Esophagus squamous epithelium (tissue), 5 donors: Measurements from ENCODE around the gene PGA3. TPM values are rescaled to one million over a fixed set of nuclear protein-coding genes. Genes with fewer than 3 reads are reported as not detected.
"Not testable (repeated sequence)": the region's sequence is repeated elsewhere in the genome, so short reads cannot be mapped to it uniquely, and the experiment has no call there.

ENCODE experiments used
- DNase-seq: peaks from one replicate; lab custom pipeline; 2025; lab: John Stamatoyannopoulos, UW
- H3K27ac ChIP-seq, 4 donors: fragments of 200-600 bp; sonication (generic); one replicate each; pipeline ENCODE4 v1.5.1; 2016 to 2019; ENCODE audit warnings: mild to moderate bottlenecking in 1 of 4
- H3K27me3 ChIP-seq, 4 donors: fragments of 200-600 bp; sonication (generic); 1 replicate in 3 of 4; 2 replicates in 1 of 4; pipeline versions ENCODE4 v1.5.1 to v1.6.0; 2017 to 2021; ENCODE audit warnings: antibody characterized with exemption in 1 of 4
- H3K36me3 ChIP-seq, 3 donors: fragments of 200-600 bp; sonication (generic); one replicate each; pipeline ENCODE4 v1.5.1; 2016 to 2019
- H3K4me1 ChIP-seq, 3 donors: fragments of 200-600 bp; sonication (generic); one replicate each; pipeline ENCODE4 v1.5.1; 2017 to 2019
- H3K4me3 ChIP-seq, 4 donors: fragments of 200-600 bp; sonication (generic); 1 replicate in 3 of 4; 2 replicates in 1 of 4; pipeline ENCODE4 v1.5.1; 2016 to 2019; ENCODE audit warnings: mild to moderate bottlenecking in 2 of 4, moderate library complexity in 1 of 4
- H3K9me3 ChIP-seq, 3 donors: fragments of 200-600 bp; sonication (generic); one replicate each; pipeline ENCODE4 v1.5.1; 2016 to 2019
- CTCF ChIP-seq, 6 experiments: fragments of 450-650 bp in 4 of 6; fragments of 200-600 bp in 2 of 6; sonication (generic) in 2 of 6; IDR thresholded peaks; one replicate each; pipeline ENCODE4 v1.5.1; 2016 to 2019; ENCODE audit warnings: antibody characterized with exemption in 6 of 6, mild to moderate bottlenecking in 4 of 6, moderate library complexity in 4 of 6
- POLR2A ChIP-seq, 4 donors: fragments of 450-650 bp; IDR thresholded peaks; one replicate each; pipeline ENCODE4 v1.6.1; 2017; ENCODE audit warnings: antibody characterized with exemption in 4 of 4, mild to moderate bottlenecking in 4 of 4, moderate library complexity in 3 of 4
- WGBS, 2 donors: methylation state at CpG; one replicate each; pipeline ENCODE4 v1.1.5; 2018; 5-methylcytosine and 5-hydroxymethylcytosine counted together
- intact Hi-C: fragments of 100-400 bp; cut with DNase I; formaldehyde crosslinking; loops from one replicate; pipeline ENCODE4 v1.15.0; 2022
- total RNA-seq, 4 donors: library from RNA; depleted of rRNA; stranded (reverse); fragments of >200 nt; gene quantifications; one replicate each; pipeline ENCODE4 v1.1.0, GENCODE V29; 2016
- donor health status: DM: yes; HTN: yes; CAD: no.

The PGA3 gene
- total RNA-seq, 4 donors from 2014 or later = not detected

- Histone ChIP-seq H3K9me3 (no peaks in the 10 kb centered on the region), H3K4me3 (no peak overlapping the region), H3K27me3 (peaks cover 0 to 15% (median 0%) of the 10 kb centered on the region in 4 donors), H3K36me3 (no peaks in the 10 kb centered on the region), H3K27ac (no peak overlapping the region), H3K4me1 (peaks cover 0 to 4% (median 0%) of the 10 kb centered on the region in 3 donors)
- no peak for DNase-seq
- TF ChIP-seq POLR2A (IDR thresholded peaks at IDR 0.05) = no peak
- WGBS, 2 donors = 87 to 92% methylated on average over 3 of the region's 3 CpGs
- intact Hi-C loops = no loop called here
Observed at GRCh38 chr11:61172888-61173287, 30.4 kb upstream of the PGA3 start.

GRCh38 chr11:61173456-61173855 lies 29.9 kb upstream of the PGA3 start:
- TF ChIP-seq POLR2A (IDR thresholded peaks at IDR 0.05) (no peak), CTCF (IDR thresholded peaks at IDR 0.05) (no peak)
- H3K27ac ChIP-seq = no peak overlapping the region
- H3K36me3 ChIP-seq = no peaks in the 10 kb centered on the region
- 72 to 81% methylated on average over 4 of the region's 4 CpGs for WGBS, 2 donors
- no peaks in the 10 kb centered on the region for H3K9me3 ChIP-seq
- no peaks in the 10 kb centered on the region for H3K4me1 ChIP-seq
- H3K27me3 ChIP-seq = peaks cover 0 to 15% (median 0%) of the 10 kb centered on the region in 4 donors
- H3K4me3 ChIP-seq = no peak overlapping the region
- intact Hi-C loops = no loop called here
- no peak for DNase-seq

GRCh38 chr11:61174273-61174672 lies 29.0 kb upstream of the PGA3 start:
- intact Hi-C loops = no loop called here
- 58 to 64% methylated on average over 3 to 5 of the region's 6 CpGs for WGBS, 2 donors
- H3K9me3 ChIP-seq = no peaks in the 10 kb centered on the region
- DNase-seq = no peak
- H3K4me1 ChIP-seq = no peaks in the 10 kb centered on the region
- no peak overlapping the region for H3K27ac ChIP-seq
- H3K27me3 ChIP-seq = peaks cover 0 to 15% (median 0%) of the 10 kb centered on the region in 4 donors
- no peak overlapping the region for H3K4me3 ChIP-seq
- H3K36me3 ChIP-seq = no peaks in the 10 kb centered on the region
- TF ChIP-seq POLR2A (IDR thresholded peaks at IDR 0.05) (no peak), CTCF (IDR thresholded peaks at IDR 0.05) (no peak)

GRCh38 chr11:61174949-61175348 lies 28.4 kb upstream of the PGA3 start:
- H3K9me3 ChIP-seq = no peaks in the 10 kb centered on the region
- H3K27ac ChIP-seq = no peak overlapping the region
- no peak overlapping the region for H3K4me3 ChIP-seq
- H3K36me3 ChIP-seq = no peaks in the 10 kb centered on the region
- intact Hi-C loops = no loop called here
- H3K27me3 ChIP-seq = peaks cover 0 to 15% (median 0%) of the 10 kb centered on the region in 4 donors
- no peak for DNase-seq
- TF ChIP-seq CTCF (IDR thresholded peaks at IDR 0.05) (no peak), POLR2A (IDR thresholded peaks at IDR 0.05) (no peak)
- no peaks in the 10 kb centered on the region for H3K4me1 ChIP-seq
- 61 to 82% methylated on average over 3 of the region's 6 CpGs for WGBS, 2 donors

- Histone ChIP-seq H3K27me3 (peaks cover 0 to 15% (median 0%) of the 10 kb centered on the region in 4 donors), H3K27ac (no peak overlapping the region), H3K4me3 (no peak overlapping the region), H3K9me3 (no peaks in the 10 kb centered on the region), H3K36me3 (no peaks in the 10 kb centered on the region), H3K4me1 (no peaks in the 10 kb centered on the region)
- intact Hi-C loops = no loop called here
- DNase-seq = no peak
- TF ChIP-seq POLR2A (IDR thresholded peaks at IDR 0.05) (no peak), CTCF (IDR thresholded peaks at IDR 0.05) (no peak)
- 48 to 60% methylated on average over 4 to 5 of the region's 6 CpGs for WGBS, 2 donors
Observed at GRCh38 chr11:61176446-61176845, 26.9 kb upstream of the PGA3 start.

GRCh38 chr11:61180205-61180604 lies 23.1 kb upstream of the PGA3 start:
- WGBS, 2 donors = 75 to 96% methylated on average over 2 to 6 of the region's 6 CpGs
- not testable (repeated sequence) for H3K27me3 ChIP-seq, H3K36me3 ChIP-seq, H3K27ac ChIP-seq, H3K4me1 ChIP-seq, H3K4me3 ChIP-seq, H3K9me3 ChIP-seq, DNase-seq
- intact Hi-C loops = loop anchor here (10.0 kb wide), 2 partner anchors 45 to 355 kb away; no protein-coding TSS in a partner anchor
